H9 (cell line): ENCODE data around the gene CELA2B. TPM values are rescaled to one million over a fixed set of nuclear protein-coding genes. Genes with fewer than 3 reads are reported as not detected.

Experiments used
- DNase-seq: peaks from one replicate; pipeline ENCODE4 v3.0.0-alpha.2; 2017
- H2AFZ ChIP-seq: one replicate; pipeline ENCODE4 v1.6.1; 2013; ENCODE audit warnings: mild to moderate bottlenecking, low read length, control low read depth, moderate library complexity
- H2AK5ac ChIP-seq: 2 replicates; pipeline ENCODE4 v1.6.1; 2013; ENCODE audit warnings: low read length, control low read depth, mixed read lengths; ENCODE audit not compliant: insufficient read length
- H2BK120ac ChIP-seq: one replicate; pipeline ENCODE4 v1.6.1; 2013; ENCODE audit warnings: low read depth, mild to moderate bottlenecking, low read length, control low read depth, inconsistent platforms; ENCODE audit not compliant: poor library complexity, severe bottlenecking
- H2BK12ac ChIP-seq: 2 replicates; pipeline ENCODE4 v1.6.1; 2013; ENCODE audit warnings: low read length, control low read depth, mixed read lengths, low read depth; ENCODE audit not compliant: insufficient read length
- H2BK15ac ChIP-seq: 2 replicates; pipeline ENCODE4 v1.6.1; 2013; ENCODE audit warnings: low read depth, low read length, control low read depth
- H2BK20ac ChIP-seq: one replicate; pipeline ENCODE4 v1.6.1; 2013; ENCODE audit warnings: low read depth, mild to moderate bottlenecking, low read length, control low read depth, inconsistent platforms; ENCODE audit not compliant: poor library complexity, severe bottlenecking
- H2BK5ac ChIP-seq: 2 replicates; pipeline ENCODE4 v1.6.1; 2013; ENCODE audit warnings: low read length, control low read depth, mixed read lengths; ENCODE audit not compliant: insufficient read length
- H3K14ac ChIP-seq: 2 replicates; pipeline ENCODE4 v1.6.1; 2013; ENCODE audit warnings: low read length, control low read depth; ENCODE audit not compliant: insufficient read depth
- H3K18ac ChIP-seq: 2 replicates; pipeline ENCODE4 v1.6.1; 2013; ENCODE audit warnings: low read depth, mild to moderate bottlenecking, mixed read lengths, low read length, control low read depth; ENCODE audit not compliant: insufficient read length
- H3K23ac ChIP-seq: 2 replicates; pipeline ENCODE4 v1.6.1; 2013; ENCODE audit warnings: low read length, control low read depth, mixed read lengths, low read depth; ENCODE audit not compliant: insufficient read length
- H3K23me2 ChIP-seq: 2 replicates; pipeline ENCODE4 v1.6.1; 2013; ENCODE audit warnings: low read depth, mild to moderate bottlenecking, mixed read lengths, low read length, control low read depth; ENCODE audit not compliant: insufficient read length, poor library complexity, severe bottlenecking
- H3K27ac ChIP-seq: 2 replicates; pipeline ENCODE4 v1.5.1; 2013; ENCODE audit warnings: low read length, control low read depth, mixed read lengths, low read depth; ENCODE audit not compliant: insufficient read length
- H3K27me3 ChIP-seq: 2 replicates; pipeline ENCODE4 v1.6.1; 2013; ENCODE audit warnings: low read length, control low read depth, inconsistent platforms; ENCODE audit not compliant: insufficient read depth
- H3K4ac ChIP-seq: 2 replicates; pipeline ENCODE4 v1.6.1; 2013; ENCODE audit warnings: low read depth, mild to moderate bottlenecking, control low read depth, inconsistent platforms, low read length, moderate library complexity
- H3K4me1 ChIP-seq: 2 replicates; pipeline ENCODE4 v1.6.1; 2013; ENCODE audit warnings: low read length, control low read depth, inconsistent platforms; ENCODE audit not compliant: insufficient read depth
- H3K4me2 ChIP-seq: 2 replicates; pipeline ENCODE4 v1.6.1; 2013; ENCODE audit warnings: low read length, control low read depth, mixed read lengths; ENCODE audit not compliant: insufficient read length, insufficient read depth
- H3K56ac ChIP-seq: 2 replicates; pipeline ENCODE4 v1.6.1; 2013; ENCODE audit warnings: low read depth, mild to moderate bottlenecking, mixed read lengths, low read length, control low read depth; ENCODE audit not compliant: insufficient read length
- H3K79me1 ChIP-seq: 2 replicates; pipeline ENCODE4 v1.6.1; 2013; ENCODE audit warnings: low read depth, mild to moderate bottlenecking, moderate library complexity, low read length, control low read depth, inconsistent platforms; ENCODE audit not compliant: insufficient read depth, poor library complexity, severe bottlenecking
- H3K79me2 ChIP-seq: 2 replicates; pipeline ENCODE4 v1.6.1; 2013; ENCODE audit warnings: low read length, control low read depth, inconsistent platforms; ENCODE audit not compliant: insufficient read depth
- H3K9ac ChIP-seq: 2 replicates; pipeline ENCODE4 v1.6.1; 2013; ENCODE audit warnings: low read length, control low read depth, mixed read lengths; ENCODE audit not compliant: insufficient read length; ENCODE audit errors: extremely low read depth
- H3K9me3 ChIP-seq: one replicate; pipeline ENCODE4 v1.6.1; 2013; ENCODE audit warnings: low read depth, low read length, inconsistent platforms; ENCODE audit not compliant: control insufficient read depth
- H3T11ph ChIP-seq: one replicate; pipeline ENCODE4 v1.6.1; 2013; ENCODE audit warnings: mild to moderate bottlenecking, low read length, control low read depth, inconsistent platforms
- H4K20me1 ChIP-seq: one replicate; pipeline ENCODE4 v1.6.1; 2013; ENCODE audit not compliant: control insufficient read depth, insufficient read length, insufficient read depth
- H4K5ac ChIP-seq: 2 replicates; pipeline ENCODE4 v1.6.1; 2013; ENCODE audit warnings: low read depth, mild to moderate bottlenecking, mixed read lengths, low read length, control low read depth; ENCODE audit not compliant: insufficient read length
- H4K8ac ChIP-seq: replicated peaks from 2 replicates; pipeline ENCODE4 v1.6.1; 2013; ENCODE audit warnings: low read length, control low read depth, mixed read lengths, low read depth; ENCODE audit not compliant: insufficient read length
- H4K91ac ChIP-seq: 2 replicates; pipeline ENCODE4 v1.6.1; 2013; ENCODE audit warnings: low read depth, mild to moderate bottlenecking, moderate library complexity, mixed read lengths, low read length, control low read depth; ENCODE audit not compliant: insufficient read length
- H3K27ac Mint-ChIP-seq, 3 experiments: 2 replicates in 2 of 3; 3 replicates in 1 of 3; pipeline ENCODE4 v1.8.0; 2020 to 2021; ENCODE audit warnings: mixed read lengths in 3 of 3, mild to moderate bottlenecking in 1 of 3, moderate library complexity in 1 of 3
- H3K27me3 Mint-ChIP-seq: 2 replicates; pipeline ENCODE4 v1.8.0; 2021; ENCODE audit warnings: low read depth, mild to moderate bottlenecking, moderate library complexity, mixed read lengths
- H3K36me3 Mint-ChIP-seq, 3 experiments: 2 replicates in 2 of 3; 3 replicates in 1 of 3; pipeline ENCODE4 v1.8.0; 2020 to 2021; ENCODE audit warnings: low read depth in 3 of 3, mixed read lengths in 3 of 3; ENCODE audit not compliant: insufficient read depth in 1 of 3
- H3K4me1 Mint-ChIP-seq, 2 experiments: 2 replicates each; pipeline ENCODE4 v1.8.0; 2020; ENCODE audit warnings: mixed read lengths in 2 of 2
- H3K4me3 Mint-ChIP-seq, 2 experiments: 2 replicates in 1 of 2; 3 replicates in 1 of 2; pipeline ENCODE4 v1.8.0; 2020 to 2021; ENCODE audit warnings: mild to moderate bottlenecking in 2 of 2, mixed read lengths in 2 of 2, moderate library complexity in 1 of 2
- H3K9me3 Mint-ChIP-seq, 2 experiments: 2 replicates in 1 of 2; 3 replicates in 1 of 2; pipeline ENCODE4 v1.8.0; 2020; ENCODE audit warnings: mild to moderate bottlenecking in 2 of 2, mixed read lengths in 2 of 2, moderate library complexity in 1 of 2
- WGBS: extraction: QIAGEN DNeasy Blood & Tissue Kit; methylation state at CpG from one replicate; pipeline ENCODE4 v1.1.7; 2013; ENCODE audit warnings: missing lambda C conversion rate, low lambda C conversion rate, mixed read lengths; ENCODE audit not compliant: insufficient read length; ENCODE audit errors: extremely low coverage; 5-methylcytosine and 5-hydroxymethylcytosine counted together
- total RNA-seq: library from RNA; stranded (reverse); gene quantifications from 2 replicates; pipeline ENCODE4 v1.2.1, GENCODE V29; 2021
- TF ChIP-seq, protein P1 (sequence below): fragments of 200-600 bp; sonication (generic); conservative IDR thresholded peaks from 3 replicates; pipeline ENCODE4 v1.8.0; 2021; ENCODE audit warnings: antibody characterized with exemption, mild to moderate bottlenecking

Gene CELA2B
- total RNA-seq, 1 experiment from 2014 or later = not detected

DNA sequence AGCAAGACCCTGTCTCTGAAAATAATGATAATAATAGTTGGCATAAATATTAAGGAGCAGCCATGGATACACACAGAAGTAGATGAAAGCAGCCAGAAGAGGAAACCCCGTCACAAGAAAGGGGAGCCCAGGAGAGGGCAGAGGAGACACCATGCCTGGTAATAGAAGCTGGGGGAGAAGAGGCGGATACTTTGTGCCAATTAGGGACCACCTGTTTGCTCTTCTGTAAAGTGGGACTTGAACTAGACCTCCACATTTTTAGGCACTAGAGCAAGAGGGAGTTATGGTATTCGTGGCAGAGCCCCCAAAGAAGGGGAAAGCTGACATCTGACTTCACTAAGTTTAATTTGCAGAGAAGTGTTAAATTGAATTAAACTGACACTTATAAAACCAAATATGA is 12.5 kb downstream of the CELA2B start:
- Histone ChIP-seq H4K8ac (no peak overlapping the region), H3K27ac (no peak overlapping the region), H3K4me2 (no peak overlapping the region), H2BK120ac (no peak overlapping the region), H2BK20ac (no peak overlapping the region), H3K79me1 (no peaks in the 10 kb centered on the region), H3K4ac (no peak overlapping the region), H2BK15ac (no peak overlapping the region), H2BK5ac (no peak overlapping the region), H3T11ph (no peak overlapping the region), H3K23me2 (no peaks in the 10 kb centered on the region), H3K18ac (no peak overlapping the region), H3K4me1 (no peaks in the 10 kb centered on the region), H4K5ac (no peak overlapping the region), H4K91ac (no peak overlapping the region), H4K20me1 (no peaks in the 10 kb centered on the region), H3K9me3 (no peaks in the 10 kb centered on the region), H2BK12ac (no peak overlapping the region), H3K23ac (no peak overlapping the region), H3K27me3 (no peaks in the 10 kb centered on the region), H3K79me2 (no peaks in the 10 kb centered on the region), H3K14ac (no peak overlapping the region), H2AFZ (no peak overlapping the region), H3K9ac (no peak overlapping the region), H3K56ac (no peak overlapping the region), H2AK5ac (no peak overlapping the region)
- Mint-ChIP-seq H3K4me3 (no peak overlapping the region), H3K27me3 (no peaks in the 10 kb centered on the region), H3K9me3 (no peaks in the 10 kb centered on the region), H3K36me3 (peaks cover 4 to 29% (median 18%) of the 10 kb centered on the region in 3 experiments), H3K4me1 (no peaks in the 10 kb centered on the region), H3K27ac (no peak overlapping the region)
- no peak for DNase-seq
- no CpG with 5 or more reads among the region's 3 CpGs for WGBS
- TF ChIP-seq, protein P1, sequence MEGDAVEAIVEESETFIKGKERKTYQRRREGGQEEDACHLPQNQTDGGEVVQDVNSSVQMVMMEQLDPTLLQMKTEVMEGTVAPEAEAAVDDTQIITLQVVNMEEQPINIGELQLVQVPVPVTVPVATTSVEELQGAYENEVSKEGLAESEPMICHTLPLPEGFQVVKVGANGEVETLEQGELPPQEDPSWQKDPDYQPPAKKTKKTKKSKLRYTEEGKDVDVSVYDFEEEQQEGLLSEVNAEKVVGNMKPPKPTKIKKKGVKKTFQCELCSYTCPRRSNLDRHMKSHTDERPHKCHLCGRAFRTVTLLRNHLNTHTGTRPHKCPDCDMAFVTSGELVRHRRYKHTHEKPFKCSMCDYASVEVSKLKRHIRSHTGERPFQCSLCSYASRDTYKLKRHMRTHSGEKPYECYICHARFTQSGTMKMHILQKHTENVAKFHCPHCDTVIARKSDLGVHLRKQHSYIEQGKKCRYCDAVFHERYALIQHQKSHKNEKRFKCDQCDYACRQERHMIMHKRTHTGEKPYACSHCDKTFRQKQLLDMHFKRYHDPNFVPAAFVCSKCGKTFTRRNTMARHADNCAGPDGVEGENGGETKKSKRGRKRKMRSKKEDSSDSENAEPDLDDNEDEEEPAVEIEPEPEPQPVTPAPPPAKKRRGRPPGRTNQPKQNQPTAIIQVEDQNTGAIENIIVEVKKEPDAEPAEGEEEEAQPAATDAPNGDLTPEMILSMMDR = no peak
